Measurements from ENCODE around the gene TMEM250.
A peak's percentile ranks its signal among the peaks of the same experiment; 100 is the strongest.

The TMEM250 gene

GRCh38 chr9:136133191-136133958 lies 14.7 kb upstream of the TMEM250 start:
- H3K4me3 ChIP-seq (ENCODE audit: low read depth, low read length): no peak overlapping the region

GRCh38 chr9:136132512-136133050 lies 13.9 kb upstream of the TMEM250 start:
- H3K4me3 ChIP-seq (ENCODE audit: low read depth, low read length): peak overlapping the region; percentile 17

GRCh38 chr9:136131629-136132511 lies 13.2 kb upstream of the TMEM250 start:
- H3K4me3 ChIP-seq (ENCODE audit: low read depth, low read length): no peak overlapping the region

- no peak overlapping the region for H3K4me3 ChIP-seq (ENCODE audit: low read depth, low read length)
These were observed 10.5 kb upstream of the TMEM250 start for GRCh38 chr9:136129176-136129575.

GRCh38 chr9:136128436-136128835 lies 9.8 kb upstream of the TMEM250 start:
- no peak overlapping the region for H3K4me3 ChIP-seq (ENCODE audit: low read depth, low read length)

- H3K4me3 ChIP-seq (ENCODE audit: low read depth, low read length): no peak overlapping the region
These were observed 8.6 kb upstream of the TMEM250 start for GRCh38 chr9:136127313-136127712.

GRCh38 chr9:136124976-136125692 lies 6.5 kb upstream of the TMEM250 start:
- H3K4me3 ChIP-seq (ENCODE audit: low read depth, low read length): no peak overlapping the region

GRCh38 chr9:136122425-136123383 lies 4.0 kb upstream of the TMEM250 start:
- H3K4me3 ChIP-seq (ENCODE audit: low read depth, low read length): no peak overlapping the region

GRCh38 chr9:136121801-136122200 lies 3.1 kb upstream of the TMEM250 start:
- H3K4me3 ChIP-seq (ENCODE audit: low read depth, low read length): no peak overlapping the region

GRCh38 chr9:136120438-136120844 lies 1.8 kb upstream of the TMEM250 start:
- no peak overlapping the region for H3K4me3 ChIP-seq (ENCODE audit: low read depth, low read length)

GRCh38 chr9:136119883-136120393 lies 1.3 kb upstream of the TMEM250 start:
- no peak overlapping the region for H3K4me3 ChIP-seq (ENCODE audit: low read depth, low read length)

- H3K4me3 ChIP-seq (ENCODE audit: low read depth, low read length): peak overlapping the region; percentile 61
These were observed 597 bp upstream of the TMEM250 start for GRCh38 chr9:136119061-136119882.

GRCh38 chr9:136117916-136118319 lies 757 bp downstream of the TMEM250 start:
- H3K4me3 ChIP-seq (ENCODE audit: low read depth, low read length): peak overlapping the region; percentile 61

- H3K4me3 ChIP-seq (ENCODE audit: low read depth, low read length): peak overlapping the region; percentile 61
These were observed 1.3 kb downstream of the TMEM250 start for GRCh38 chr9:136117291-136117915.

GRCh38 chr9:136116360-136117098 lies 2.1 kb downstream of the TMEM250 start:
- H3K4me3 ChIP-seq (ENCODE audit: low read depth, low read length): no peak overlapping the region

GRCh38 chr9:136115641-136116359 lies 2.9 kb downstream of the TMEM250 start:
- no peak overlapping the region for H3K4me3 ChIP-seq (ENCODE audit: low read depth, low read length)

- no peak overlapping the region for H3K4me3 ChIP-seq (ENCODE audit: low read depth, low read length)
These were observed 3.5 kb downstream of the TMEM250 start for GRCh38 chr9:136115206-136115605.
